K562 (cell line): ENCODE data around the gene SCRN3.

Source experiments
- CTCF ChIP-seq, 3 experiments: IDR thresholded peaks in 2 of 3; conservative IDR thresholded peaks in 1 of 3; 2 replicates each; pipeline ENCODE4 v1.5.1; 2011 to 2012; ENCODE audit warnings: low read length in 3 of 3, mild to moderate bottlenecking in 3 of 3, control low read depth in 2 of 3, improper control_type of control experiment in 1 of 3, inconsistent platforms in 1 of 3, low read depth in 1 of 3, mixed read lengths in 1 of 3, moderate library complexity in 1 of 3; ENCODE audit not compliant: insufficient read depth in 2 of 3
- GTF3C2 ChIP-seq: IDR thresholded peaks from 3 replicates; pipeline ENCODE4 v1.6.1; 2011; ENCODE audit warnings: borderline replicate concordance, mild to moderate bottlenecking, moderate library complexity; ENCODE audit not compliant: insufficient read length; ENCODE audit errors: extremely low read depth
- TRIM28 ChIP-seq: fragments of 450-650 bp; IDR thresholded peaks from 2 replicates; pipeline ENCODE4 v1.6.1; 2017
- ZNF134 ChIP-seq: fragments of 250-450 bp; sonication (Bioruptor Pico); conservative IDR thresholded peaks from 2 replicates; pipeline ENCODE4 v1.4.0; 2020

- TF ChIP-seq ZNF134 (CRISPR knock-in tag), result no peak
- TF ChIP-seq CTCF (IDR thresholded peaks at IDR 0.05 in 2 of 3, conservative IDR thresholded peaks at IDR 0.05 in 1 of 3; ENCODE audit: insufficient read depth in 2 of 3, low read depth in 1 of 3, low read length in 3 of 3), result no peak
- TF ChIP-seq GTF3C2, result no peak
- TF ChIP-seq TRIM28, result no peak
Measured at GRCh38 chr2:174392706-174393105, 2.8 kb upstream of the SCRN3 start.
